ENCODE data around the gene F2RL3. TPM values are rescaled to one million over a fixed set of nuclear protein-coding genes. Genes with fewer than 3 reads are reported as not detected.
"Not testable (repeated sequence)": the region's sequence is repeated elsewhere in the genome, so short reads cannot be mapped to it uniquely, and the experiment has no call there.

F2RL3 gene
- total RNA-seq, 2 experiments from 2014 or later: not detected

DNA sequence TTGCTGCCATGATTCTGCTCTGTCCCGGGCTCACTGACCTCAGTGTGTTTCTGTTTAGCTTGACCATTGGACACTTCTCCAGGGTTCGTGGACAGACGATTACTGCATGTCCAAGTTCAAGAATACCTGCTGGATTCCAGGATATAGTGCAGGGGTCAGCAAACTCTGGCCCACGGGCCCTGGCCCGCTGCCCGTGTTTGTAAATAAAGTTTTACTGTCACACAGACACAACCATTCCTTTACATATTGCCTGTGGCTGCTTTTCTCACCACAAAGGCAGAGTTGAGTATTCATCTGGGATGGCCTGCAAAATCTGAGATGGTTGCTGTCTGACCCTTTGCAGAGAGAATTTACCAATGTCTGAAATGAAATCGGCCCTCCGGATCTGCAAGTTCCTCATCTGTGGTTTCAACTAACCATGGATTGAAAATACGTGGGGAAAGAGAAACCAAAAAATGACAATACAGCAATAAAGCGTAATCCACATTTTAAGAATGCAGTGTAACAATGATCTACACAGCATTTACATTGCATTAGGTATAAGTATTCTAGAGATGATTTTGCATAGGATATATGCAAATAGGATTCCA is 25.9 kb upstream of the F2RL3 start:
- no peaks in the 10 kb centered on the region for H3K27me3 Mint-ChIP-seq (ENCODE audit: low read depth)
- H3K9me3 Mint-ChIP-seq: no peaks in the 10 kb centered on the region
- no peaks in the 10 kb centered on the region for H3K4me1 Mint-ChIP-seq (ENCODE audit: low read depth)
- no peak overlapping the region for H3K27ac Mint-ChIP-seq
- no peak for DNase-seq
- CTCF ChIA-PET: no interaction called here
- H3K4me3 Mint-ChIP-seq: no peak overlapping the region
- peaks cover 8% of the 10 kb centered on the region for H3K36me3 Mint-ChIP-seq (ENCODE audit: low read depth)
- intact Hi-C loops (cut with micrococcal nuclease): no loop called here

GRCh38 chr19:16867211-16867610 is 21.6 kb upstream of the F2RL3 start:
- no peaks in the 10 kb centered on the region for H3K9me3 Mint-ChIP-seq
- intact Hi-C loops (cut with micrococcal nuclease): no loop called here
- no peaks in the 10 kb centered on the region for H3K27me3 Mint-ChIP-seq (ENCODE audit: low read depth)
- peaks cover 11% of the 10 kb centered on the region for H3K36me3 Mint-ChIP-seq (ENCODE audit: low read depth)
- H3K4me1 Mint-ChIP-seq (ENCODE audit: low read depth): no peaks in the 10 kb centered on the region
- DNase-seq: no peak
- CTCF ChIA-PET: no interaction called here
- no peak overlapping the region for H3K27ac Mint-ChIP-seq
- H3K4me3 Mint-ChIP-seq: no peak overlapping the region

GRCh38 chr19:16868423-16869130 is 20.2 kb upstream of the F2RL3 start:
- Mint-ChIP-seq H3K36me3 (ENCODE audit: low read depth) (peaks cover 13% of the 10 kb centered on the region), H3K27me3 (ENCODE audit: low read depth) (no peaks in the 10 kb centered on the region), H3K4me3 (no peak overlapping the region), H3K9me3 (no peaks in the 10 kb centered on the region), H3K4me1 (ENCODE audit: low read depth) (no peaks in the 10 kb centered on the region), H3K27ac (no peak overlapping the region)
- intact Hi-C loops (cut with micrococcal nuclease): no loop called here
- CTCF ChIA-PET: no interaction called here
- no peak for DNase-seq

DNA sequence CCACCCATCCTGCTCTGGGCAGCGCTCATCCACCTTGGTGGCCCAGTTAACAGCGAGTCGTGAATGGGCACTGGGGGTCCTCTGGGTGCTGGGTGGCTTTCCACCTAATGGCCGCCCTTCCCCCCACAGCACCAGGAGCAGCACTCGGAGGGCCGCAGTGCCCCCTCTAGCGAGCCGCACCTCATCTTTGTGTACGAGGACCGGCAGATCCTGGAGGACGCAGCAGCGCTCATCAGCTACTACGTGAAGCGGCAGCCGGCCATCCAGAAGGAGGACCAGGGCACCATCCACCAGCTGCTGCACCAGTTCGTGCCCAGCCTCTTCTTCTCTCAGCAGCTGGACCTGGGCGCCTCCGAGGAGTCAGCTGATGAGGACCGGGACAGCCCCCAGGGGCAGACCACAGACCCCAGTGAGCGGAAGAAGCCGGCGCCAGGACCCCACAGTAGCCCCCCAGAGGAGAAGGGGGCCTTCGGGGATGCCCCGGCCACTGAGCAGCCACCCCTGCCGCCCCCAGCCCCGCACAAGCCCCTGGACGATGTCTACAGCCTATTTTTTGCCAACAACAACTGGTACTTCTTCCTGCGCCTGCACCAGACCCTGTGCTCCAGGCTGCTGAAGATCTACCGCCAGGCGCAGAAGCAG is 19.3 kb upstream of the F2RL3 start:
- DNase-seq: no peak
- peaks cover 16% of the 10 kb centered on the region for H3K36me3 Mint-ChIP-seq (ENCODE audit: low read depth)
- peaks cover 5% of the 10 kb centered on the region for H3K4me1 Mint-ChIP-seq (ENCODE audit: low read depth)
- intact Hi-C loops (cut with micrococcal nuclease): no loop called here
- CTCF ChIA-PET: no interaction called here
- no peaks in the 10 kb centered on the region for H3K9me3 Mint-ChIP-seq
- no peak overlapping the region for H3K27ac Mint-ChIP-seq
- H3K4me3 Mint-ChIP-seq: no peak overlapping the region
- no peaks in the 10 kb centered on the region for H3K27me3 Mint-ChIP-seq (ENCODE audit: low read depth)

GRCh38 chr19:16871871-16872270 is 16.9 kb upstream of the F2RL3 start:
- intact Hi-C loops (cut with micrococcal nuclease): no loop called here
- H3K27ac Mint-ChIP-seq: no peak overlapping the region
- CTCF ChIA-PET: no interaction called here
- no peak for DNase-seq
- H3K27me3 Mint-ChIP-seq (ENCODE audit: low read depth): no peaks in the 10 kb centered on the region
- no peak overlapping the region for H3K4me3 Mint-ChIP-seq
- peaks cover 13% of the 10 kb centered on the region for H3K4me1 Mint-ChIP-seq (ENCODE audit: low read depth)
- no peaks in the 10 kb centered on the region for H3K9me3 Mint-ChIP-seq
- H3K36me3 Mint-ChIP-seq (ENCODE audit: low read depth): peaks cover 20% of the 10 kb centered on the region

DNA sequence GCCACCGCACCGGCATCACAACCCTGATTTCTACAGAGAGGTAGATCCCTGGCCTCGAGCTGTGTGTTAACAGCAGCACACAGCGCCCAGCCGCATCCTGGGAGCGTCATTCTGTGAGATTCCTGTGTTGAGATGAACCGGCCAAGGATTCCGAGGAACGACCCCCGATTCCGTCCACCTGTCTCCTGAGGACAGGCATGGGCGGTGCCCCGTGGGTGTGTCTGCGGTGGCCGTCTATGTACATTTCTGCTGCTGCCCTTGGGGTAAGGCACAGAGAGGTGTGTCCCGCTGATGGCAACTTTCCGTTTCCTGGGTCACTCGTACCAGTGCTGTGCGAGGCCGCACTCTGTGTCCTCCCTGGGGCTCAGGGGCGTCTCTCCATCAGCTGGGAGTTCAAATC is 16.1 kb upstream of the F2RL3 start:
- Mint-ChIP-seq H3K4me3 (no peak overlapping the region), H3K36me3 (ENCODE audit: low read depth) (peaks cover 23% of the 10 kb centered on the region), H3K27ac (no peak overlapping the region), H3K9me3 (no peaks in the 10 kb centered on the region), H3K4me1 (ENCODE audit: low read depth) (peaks cover 13% of the 10 kb centered on the region), H3K27me3 (ENCODE audit: low read depth) (no peaks in the 10 kb centered on the region)
- CTCF ChIA-PET: no interaction called here
- no peak for DNase-seq
- intact Hi-C loops (cut with micrococcal nuclease): no loop called here

DNA sequence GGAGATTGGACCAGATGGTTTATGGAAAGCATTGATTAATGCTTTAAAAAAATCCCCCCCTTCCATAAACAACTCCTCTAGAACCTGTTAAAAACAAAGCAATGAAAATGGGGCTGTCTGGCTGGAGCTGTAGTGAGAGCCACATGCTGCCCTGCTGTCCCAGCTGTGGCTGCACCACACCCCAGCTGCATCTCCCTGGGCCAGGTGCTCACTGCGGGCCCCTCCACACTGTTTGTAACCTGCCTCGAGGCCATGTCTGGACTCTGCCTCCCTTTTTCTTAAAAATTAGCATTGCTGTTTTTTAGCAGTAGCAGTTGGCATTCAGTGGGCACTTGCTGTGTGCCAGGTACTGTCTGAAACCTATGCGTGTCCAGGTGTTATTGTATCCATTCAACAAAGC is 15.2 kb upstream of the F2RL3 start:
- intact Hi-C loops (cut with micrococcal nuclease): no loop called here
- Mint-ChIP-seq H3K36me3 (ENCODE audit: low read depth) (peaks cover 24% of the 10 kb centered on the region), H3K4me3 (no peak overlapping the region), H3K27me3 (ENCODE audit: low read depth) (no peaks in the 10 kb centered on the region), H3K4me1 (ENCODE audit: low read depth) (peaks cover 13% of the 10 kb centered on the region), H3K27ac (no peak overlapping the region), H3K9me3 (no peaks in the 10 kb centered on the region)
- CTCF ChIA-PET: no interaction called here
- DNase-seq: no peak

GRCh38 chr19:16874250-16874977 is 14.4 kb upstream of the F2RL3 start:
- intact Hi-C loops (cut with micrococcal nuclease): no loop called here
- Mint-ChIP-seq H3K27me3 (ENCODE audit: low read depth) (no peaks in the 10 kb centered on the region), H3K36me3 (ENCODE audit: low read depth) (peaks cover 33% of the 10 kb centered on the region), H3K4me3 (no peak overlapping the region), H3K27ac (peak overlapping the region; percentile 79), H3K4me1 (ENCODE audit: low read depth) (peaks cover 13% of the 10 kb centered on the region), H3K9me3 (no peaks in the 10 kb centered on the region)
- DNase-seq: no peak
- CTCF ChIA-PET: no interaction called here

DNA sequence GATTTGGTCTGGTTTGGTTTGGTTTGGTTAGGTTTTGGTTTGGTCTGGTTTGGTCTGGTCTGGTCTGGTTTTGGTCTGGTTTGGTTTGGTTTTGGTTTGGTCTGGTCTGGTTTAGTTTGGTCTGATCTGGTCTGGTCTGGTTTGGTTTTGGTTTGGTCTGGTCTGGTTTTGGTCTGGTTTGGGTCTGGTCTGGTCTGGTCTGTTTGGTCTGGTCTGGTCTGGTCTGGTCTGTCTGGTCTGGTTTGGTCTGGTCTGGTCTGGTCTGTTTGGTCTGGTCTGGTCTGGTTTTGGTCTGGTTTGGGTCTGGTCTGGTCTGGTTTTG is 13.9 kb upstream of the F2RL3 start:
- DNase-seq; intact Hi-C loops (cut with micrococcal nuclease); H3K27me3 Mint-ChIP-seq (ENCODE audit: low read depth); CTCF ChIA-PET; H3K4me3 Mint-ChIP-seq; H3K9me3 Mint-ChIP-seq: not testable (repeated sequence)
- peaks cover 13% of the 10 kb centered on the region for H3K4me1 Mint-ChIP-seq (ENCODE audit: low read depth)
- peak overlapping the region; percentile 79 for H3K27ac Mint-ChIP-seq
- peaks cover 37% of the 10 kb centered on the region for H3K36me3 Mint-ChIP-seq (ENCODE audit: low read depth)

GRCh38 chr19:16875584-16876555 is 12.9 kb upstream of the F2RL3 start:
- intact Hi-C loops (cut with micrococcal nuclease): no loop called here
- H3K27ac Mint-ChIP-seq: no peak overlapping the region
- H3K9me3 Mint-ChIP-seq: peaks cover 2% of the 10 kb centered on the region
- H3K4me3 Mint-ChIP-seq: no peak overlapping the region
- H3K36me3 Mint-ChIP-seq (ENCODE audit: low read depth): peaks cover 46% of the 10 kb centered on the region
- CTCF ChIA-PET: no interaction called here
- no peak for DNase-seq
- no peaks in the 10 kb centered on the region for H3K27me3 Mint-ChIP-seq (ENCODE audit: low read depth)
- H3K4me1 Mint-ChIP-seq (ENCODE audit: low read depth): peaks cover 13% of the 10 kb centered on the region

DNA sequence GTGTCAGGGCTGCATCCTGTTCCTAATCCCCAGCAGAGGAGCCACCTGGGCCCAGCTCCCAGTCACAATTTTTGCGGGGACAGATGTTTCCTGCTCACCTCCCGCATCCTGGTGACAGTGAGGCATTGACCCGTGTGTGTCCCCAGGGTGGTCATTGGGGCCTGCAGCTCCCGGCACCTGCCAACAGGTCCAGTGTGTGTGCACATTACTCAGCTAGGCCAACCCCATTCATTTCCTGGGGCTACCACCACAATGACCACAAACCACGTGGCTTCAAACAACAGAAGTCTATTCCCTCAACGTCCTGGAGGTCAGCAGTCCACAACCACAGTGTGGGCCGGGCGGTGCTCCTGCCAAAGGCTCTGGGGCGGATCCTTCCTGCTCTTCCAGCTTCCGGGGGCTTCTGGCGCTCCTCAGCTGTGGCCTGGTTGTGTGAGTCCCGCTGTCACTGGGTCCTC is 11.9 kb upstream of the F2RL3 start:
- CTCF ChIA-PET: no interaction called here
- no peak for DNase-seq
- Mint-ChIP-seq H3K9me3 (peaks cover 9% of the 10 kb centered on the region), H3K27me3 (ENCODE audit: low read depth) (no peaks in the 10 kb centered on the region), H3K4me3 (no peak overlapping the region), H3K27ac (no peak overlapping the region), H3K4me1 (ENCODE audit: low read depth) (peaks cover 13% of the 10 kb centered on the region), H3K36me3 (ENCODE audit: low read depth) (peaks cover 42% of the 10 kb centered on the region)
- intact Hi-C loops (cut with micrococcal nuclease): no loop called here

GRCh38 chr19:16877581-16877980 is 11.2 kb upstream of the F2RL3 start:
- intact Hi-C loops (cut with micrococcal nuclease): no loop called here
- H3K4me1 Mint-ChIP-seq (ENCODE audit: low read depth): peaks cover 13% of the 10 kb centered on the region
- H3K4me3 Mint-ChIP-seq: no peak overlapping the region
- H3K36me3 Mint-ChIP-seq (ENCODE audit: low read depth): peaks cover 37% of the 10 kb centered on the region
- H3K27me3 Mint-ChIP-seq (ENCODE audit: low read depth): no peaks in the 10 kb centered on the region
- DNase-seq: no peak
- peaks cover 15% of the 10 kb centered on the region for H3K9me3 Mint-ChIP-seq
- CTCF ChIA-PET: no interaction called here
- H3K27ac Mint-ChIP-seq: no peak overlapping the region
